ENCODE measurements around the gene FSTL5.

The FSTL5 gene

DNA sequence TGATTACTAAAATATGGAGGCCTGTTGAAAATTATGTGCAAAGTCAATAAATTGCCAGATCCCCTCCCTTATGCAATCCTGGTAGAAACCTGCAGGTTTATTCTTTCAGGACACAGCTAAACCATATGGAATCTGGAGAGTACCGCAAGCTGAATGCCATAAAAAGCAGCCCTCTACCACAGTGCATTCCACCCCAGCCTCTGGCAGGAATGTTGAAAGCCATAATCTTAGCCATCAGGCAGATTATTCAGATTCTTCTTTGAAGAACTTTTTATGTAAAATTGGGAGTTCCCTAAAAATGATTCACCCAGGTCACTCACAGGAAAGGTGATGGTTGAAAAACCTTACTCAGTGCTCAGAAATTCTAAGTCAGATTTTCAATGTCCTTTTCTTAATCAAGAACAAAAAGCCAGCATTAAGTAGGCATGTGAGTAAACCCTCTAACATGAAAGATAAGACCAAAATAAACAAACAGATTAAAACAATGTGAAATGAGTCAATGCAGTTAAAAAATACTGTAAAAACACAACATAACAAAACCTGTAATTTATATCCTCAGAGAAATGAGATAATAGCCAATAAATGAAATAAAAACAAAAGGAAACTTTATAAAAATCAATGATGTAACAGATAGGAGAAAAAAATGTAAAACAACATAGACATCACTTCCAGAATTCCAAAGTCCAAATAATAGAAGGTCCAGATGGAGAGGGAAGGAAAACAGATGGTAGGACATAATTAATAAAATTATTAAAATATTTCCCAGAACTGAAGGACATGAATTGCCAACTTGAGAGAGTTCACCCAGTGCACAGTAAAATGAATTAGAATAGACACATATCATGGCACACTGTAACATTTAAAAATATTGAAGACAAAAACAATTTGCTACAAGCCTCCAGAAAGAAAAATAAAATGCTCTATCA is 226.9 kb downstream of the FSTL5 start:
- no peaks in the 10 kb centered on the region for H3K27me3 ChIP-seq (ENCODE audit: insufficient read depth, insufficient read length)
- H3K9ac ChIP-seq (ENCODE audit: insufficient read length, low read depth), result no peak overlapping the region
- H3K9me3 ChIP-seq (ENCODE audit: insufficient read depth, low read length), result no peaks in the 10 kb centered on the region
- H3K4me3 ChIP-seq (ENCODE audit: insufficient read length, low read depth), result no peak overlapping the region
- no peak for DNase-seq (ENCODE audit: low read depth, low spot score)
- H3K4me1 ChIP-seq (ENCODE audit: insufficient read depth, insufficient read length), result no peaks in the 10 kb centered on the region
- TF ChIP-seq YY1 (IDR thresholded peaks at IDR 0.05; ENCODE audit: insufficient read depth, insufficient read length) (no peak), ZNF274 (IDR thresholded peaks at IDR 0.05; ENCODE audit: low read depth, low read length) (no peak), SUZ12 (IDR thresholded peaks at IDR 0.05; ENCODE audit: extremely low read depth, insufficient read depth, insufficient read length) (no peak)
- H3K36me3 ChIP-seq (ENCODE audit: insufficient read depth, insufficient read length, low read length), result no peaks in the 10 kb centered on the region

DNA sequence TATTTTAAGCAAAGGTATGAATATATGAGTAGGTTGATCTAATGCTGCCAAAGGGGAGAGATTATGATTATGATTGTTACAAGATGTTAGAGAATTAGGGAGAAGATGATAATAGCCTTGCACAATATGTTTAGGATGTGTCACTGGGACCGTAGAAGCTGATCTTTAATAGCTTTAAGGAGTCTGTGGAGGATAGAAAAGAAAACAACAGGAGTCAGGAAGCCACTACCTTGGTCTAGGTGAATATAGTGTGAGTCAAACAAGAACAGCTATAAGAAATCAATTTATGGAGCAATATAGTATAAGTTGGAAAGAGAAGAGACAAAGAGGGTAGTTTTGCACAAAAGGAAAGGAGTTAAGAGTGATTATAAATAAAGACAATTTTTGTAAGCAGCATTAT is 232.7 kb downstream of the FSTL5 start:
- Histone ChIP-seq H3K4me1 (ENCODE audit: insufficient read depth, insufficient read length) (no peaks in the 10 kb centered on the region), H3K36me3 (ENCODE audit: insufficient read depth, insufficient read length, low read length) (no peaks in the 10 kb centered on the region), H3K9me3 (ENCODE audit: insufficient read depth, low read length) (no peaks in the 10 kb centered on the region), H3K9ac (ENCODE audit: insufficient read length, low read depth) (no peak overlapping the region), H3K27me3 (ENCODE audit: insufficient read depth, insufficient read length) (no peaks in the 10 kb centered on the region), H3K4me3 (ENCODE audit: insufficient read length, low read depth) (no peak overlapping the region)
- DNase-seq (ENCODE audit: low read depth, low spot score), result no peak
- no peak for TF ChIP-seq SUZ12 (IDR thresholded peaks at IDR 0.05; ENCODE audit: extremely low read depth, insufficient read depth, insufficient read length)
- TF ChIP-seq YY1 (IDR thresholded peaks at IDR 0.05; ENCODE audit: insufficient read depth, insufficient read length), result no peak
- TF ChIP-seq ZNF274 (IDR thresholded peaks at IDR 0.05; ENCODE audit: low read depth, low read length), result no peak

DNA sequence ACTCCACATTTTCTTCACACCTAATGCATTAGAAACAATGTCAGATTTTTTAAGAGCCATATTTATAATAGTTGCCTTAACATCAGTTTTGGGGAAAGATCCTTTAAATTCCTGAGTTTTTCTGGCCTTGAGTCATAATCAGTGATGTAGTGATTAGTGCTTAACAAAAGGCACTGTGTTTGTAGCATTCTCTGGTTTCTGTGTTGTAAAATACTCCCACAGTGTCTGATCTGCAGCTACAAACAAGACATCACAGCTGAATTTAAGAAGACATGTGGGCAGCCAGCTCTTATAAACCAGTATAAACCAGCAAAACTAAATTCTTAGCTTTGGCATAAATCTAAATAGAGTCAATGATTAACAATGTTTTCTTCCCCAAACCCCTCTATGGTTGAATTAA is 233.8 kb downstream of the FSTL5 start:
- no peak for DNase-seq (ENCODE audit: low read depth, low spot score)
- TF ChIP-seq SUZ12 (IDR thresholded peaks at IDR 0.05; ENCODE audit: extremely low read depth, insufficient read depth, insufficient read length) (no peak), YY1 (IDR thresholded peaks at IDR 0.05; ENCODE audit: insufficient read depth, insufficient read length) (no peak), ZNF274 (IDR thresholded peaks at IDR 0.05; ENCODE audit: low read depth, low read length) (no peak)
- Histone ChIP-seq H3K36me3 (ENCODE audit: insufficient read depth, insufficient read length, low read length) (no peaks in the 10 kb centered on the region), H3K27me3 (ENCODE audit: insufficient read depth, insufficient read length) (no peaks in the 10 kb centered on the region), H3K4me1 (ENCODE audit: insufficient read depth, insufficient read length) (no peaks in the 10 kb centered on the region), H3K4me3 (ENCODE audit: insufficient read length, low read depth) (no peak overlapping the region), H3K9ac (ENCODE audit: insufficient read length, low read depth) (no peak overlapping the region), H3K9me3 (ENCODE audit: insufficient read depth, low read length) (no peaks in the 10 kb centered on the region)

DNA sequence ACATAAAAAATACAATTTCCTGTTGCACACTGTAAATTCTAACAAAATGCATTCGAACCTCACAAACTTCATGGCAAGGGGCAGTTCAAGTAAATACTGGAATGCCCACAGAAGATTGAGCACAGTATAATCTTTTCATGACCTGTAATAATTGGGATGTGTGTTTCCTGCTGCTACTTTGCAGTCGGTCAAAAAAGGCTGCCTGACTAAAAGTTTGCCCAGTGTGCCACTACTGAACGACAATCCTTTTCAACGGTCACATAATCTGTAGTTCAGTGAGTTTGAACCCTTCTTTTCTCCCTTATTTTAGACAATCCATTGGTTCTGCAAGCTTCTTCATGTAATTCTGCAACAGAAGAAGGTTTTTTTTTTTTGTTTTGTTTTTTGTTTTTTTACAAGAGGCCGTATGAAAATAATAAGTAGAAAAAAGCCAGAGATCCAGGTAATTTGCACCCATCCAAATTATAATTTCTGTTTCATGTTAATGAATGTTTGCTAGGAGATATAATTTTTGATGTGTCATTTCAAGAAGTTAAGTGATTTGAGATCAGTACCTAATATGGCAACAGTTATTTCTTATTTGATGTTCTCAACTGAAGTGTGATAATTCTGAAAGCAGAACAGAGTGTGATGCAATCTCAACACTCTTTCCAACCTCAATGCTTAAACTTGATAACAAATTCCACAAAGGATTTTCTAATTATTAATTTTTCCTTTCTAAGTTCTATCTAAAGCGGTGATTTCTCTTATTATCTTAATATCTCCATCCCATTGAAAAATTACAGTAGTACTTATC is 237.6 kb downstream of the FSTL5 start:
- H3K9ac ChIP-seq (ENCODE audit: insufficient read length, low read depth), result no peak overlapping the region
- H3K4me3 ChIP-seq (ENCODE audit: insufficient read length, low read depth), result no peak overlapping the region
- no peaks in the 10 kb centered on the region for H3K9me3 ChIP-seq (ENCODE audit: insufficient read depth, low read length)
- DNase-seq (ENCODE audit: low read depth, low spot score), result no peak
- no peaks in the 10 kb centered on the region for H3K27me3 ChIP-seq (ENCODE audit: insufficient read depth, insufficient read length)
- TF ChIP-seq ZNF274 (IDR thresholded peaks at IDR 0.05; ENCODE audit: low read depth, low read length), result no peak
- TF ChIP-seq YY1 (IDR thresholded peaks at IDR 0.05; ENCODE audit: insufficient read depth, insufficient read length), result no peak
- no peak for TF ChIP-seq SUZ12 (IDR thresholded peaks at IDR 0.05; ENCODE audit: extremely low read depth, insufficient read depth, insufficient read length)
- no peaks in the 10 kb centered on the region for H3K36me3 ChIP-seq (ENCODE audit: insufficient read depth, insufficient read length, low read length)
- no peaks in the 10 kb centered on the region for H3K4me1 ChIP-seq (ENCODE audit: insufficient read depth, insufficient read length)

DNA sequence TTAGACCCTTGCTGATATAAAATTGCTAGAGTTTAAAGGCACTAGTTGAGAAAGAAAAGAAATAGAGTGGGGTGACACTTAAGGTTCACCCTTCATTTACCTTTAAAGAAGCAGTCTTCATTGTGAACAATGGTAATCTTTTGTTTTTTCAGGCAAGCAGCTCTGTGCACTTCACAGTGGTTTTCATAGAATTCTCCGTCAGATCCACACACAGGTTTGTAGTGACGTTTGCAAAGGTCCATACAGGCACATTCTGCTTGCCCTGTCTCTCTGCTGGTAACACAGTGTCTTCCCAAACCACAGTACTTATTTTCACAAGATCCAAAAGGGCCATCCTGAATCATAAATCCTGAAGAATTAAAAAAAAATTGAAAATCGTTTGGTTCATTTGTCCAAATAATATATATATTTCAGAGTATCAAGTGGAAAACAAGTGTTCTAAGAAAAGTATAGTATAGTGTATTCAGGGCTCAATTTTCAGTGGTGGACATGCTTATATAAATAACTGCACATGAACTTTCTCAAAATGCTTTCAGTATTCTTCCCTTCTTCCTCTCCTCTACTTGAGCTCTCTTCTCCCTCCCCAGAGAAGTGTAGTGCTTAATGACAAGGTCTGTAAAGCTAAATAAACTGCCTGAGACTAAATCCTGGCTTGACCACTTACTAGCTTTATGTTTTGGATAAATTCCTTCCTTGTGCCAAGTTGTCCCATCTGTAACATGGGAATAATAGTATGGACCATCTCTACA is 243.3 kb downstream of the FSTL5 start:
- H3K9ac ChIP-seq (ENCODE audit: insufficient read length, low read depth), result no peak overlapping the region
- no peak for TF ChIP-seq ZNF274 (IDR thresholded peaks at IDR 0.05; ENCODE audit: low read depth, low read length)
- no peak for TF ChIP-seq YY1 (IDR thresholded peaks at IDR 0.05; ENCODE audit: insufficient read depth, insufficient read length)
- no peak for TF ChIP-seq SUZ12 (IDR thresholded peaks at IDR 0.05; ENCODE audit: extremely low read depth, insufficient read depth, insufficient read length)
- H3K27me3 ChIP-seq (ENCODE audit: insufficient read depth, insufficient read length), result no peaks in the 10 kb centered on the region
- no peaks in the 10 kb centered on the region for H3K4me1 ChIP-seq (ENCODE audit: insufficient read depth, insufficient read length)
- H3K9me3 ChIP-seq (ENCODE audit: insufficient read depth, low read length), result no peaks in the 10 kb centered on the region
- DNase-seq (ENCODE audit: low read depth, low spot score), result no peak
- no peak overlapping the region for H3K4me3 ChIP-seq (ENCODE audit: insufficient read length, low read depth)
- H3K36me3 ChIP-seq (ENCODE audit: insufficient read depth, insufficient read length, low read length), result no peaks in the 10 kb centered on the region

DNA sequence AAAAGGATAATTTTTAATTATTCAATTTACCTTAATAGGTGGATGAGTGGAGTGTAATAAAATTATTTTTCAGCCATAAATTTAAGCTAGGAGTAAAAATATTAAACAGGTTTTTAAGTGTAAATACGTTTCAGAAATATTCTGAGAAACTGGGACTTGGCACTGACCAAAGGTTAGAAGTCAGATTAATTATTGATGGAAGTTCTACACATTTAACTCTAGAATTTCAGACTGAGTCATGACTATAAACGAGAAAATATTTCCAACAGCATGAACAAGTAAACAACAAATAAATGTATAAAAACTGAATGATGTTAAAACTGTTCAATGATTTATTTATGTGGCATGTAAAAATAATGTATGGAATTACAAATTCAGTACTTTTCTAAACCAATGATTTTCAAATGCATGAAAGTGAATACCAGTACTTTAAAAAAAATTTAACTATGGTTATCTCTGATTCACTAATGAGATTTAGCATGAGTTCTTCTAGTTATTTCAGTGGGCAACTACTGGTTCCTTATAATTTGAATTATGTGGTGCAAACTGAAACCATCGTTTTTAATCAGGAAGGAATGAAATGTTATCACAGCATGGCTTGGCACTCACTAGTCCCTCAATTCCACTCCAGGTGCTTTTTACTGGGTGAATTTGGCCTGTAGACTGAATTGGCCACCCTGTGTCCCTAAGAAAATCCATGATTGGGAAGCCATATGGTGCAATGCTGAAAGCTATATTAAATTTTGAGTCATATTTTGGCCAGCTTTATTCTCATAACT is 244.2 kb downstream of the FSTL5 start:
- Histone ChIP-seq H3K9ac (ENCODE audit: insufficient read length, low read depth) (no peak overlapping the region), H3K4me3 (ENCODE audit: insufficient read length, low read depth) (no peak overlapping the region), H3K9me3 (ENCODE audit: insufficient read depth, low read length) (no peaks in the 10 kb centered on the region), H3K36me3 (ENCODE audit: insufficient read depth, insufficient read length, low read length) (no peaks in the 10 kb centered on the region), H3K27me3 (ENCODE audit: insufficient read depth, insufficient read length) (no peaks in the 10 kb centered on the region), H3K4me1 (ENCODE audit: insufficient read depth, insufficient read length) (no peaks in the 10 kb centered on the region)
- no peak for TF ChIP-seq SUZ12 (IDR thresholded peaks at IDR 0.05; ENCODE audit: extremely low read depth, insufficient read depth, insufficient read length)
- no peak for TF ChIP-seq YY1 (IDR thresholded peaks at IDR 0.05; ENCODE audit: insufficient read depth, insufficient read length)
- TF ChIP-seq ZNF274 (IDR thresholded peaks at IDR 0.05; ENCODE audit: low read depth, low read length), result no peak
- no peak for DNase-seq (ENCODE audit: low read depth, low spot score)
